Astrocyte of the spinal cord (primary cell): Measurements from ENCODE around the gene KCNJ14.

Experiments
- DNase-seq: peaks from one replicate; pipeline ENCODE4 v3.0.0; 2011; ENCODE audit warnings: low read depth, low spot score
- H3K4me3 ChIP-seq: 2 replicates; pipeline ENCODE4 v1.5.1; 2011; ENCODE audit warnings: low read depth, mild to moderate bottlenecking, low read length, moderate library complexity
- in situ Hi-C: cut with HindIII; loops from 2 replicates; pipeline ENCODE4 v1.10.0; 2017; ENCODE audit warnings: low sequenced_read_pairs
- TF ChIP-seq, protein P1 (sequence below): IDR thresholded peaks from 2 replicates; pipeline ENCODE4 v1.5.1; 2012; ENCODE audit warnings: low read depth, mild to moderate bottlenecking, low read length, inconsistent platforms

Gene KCNJ14

DNA sequence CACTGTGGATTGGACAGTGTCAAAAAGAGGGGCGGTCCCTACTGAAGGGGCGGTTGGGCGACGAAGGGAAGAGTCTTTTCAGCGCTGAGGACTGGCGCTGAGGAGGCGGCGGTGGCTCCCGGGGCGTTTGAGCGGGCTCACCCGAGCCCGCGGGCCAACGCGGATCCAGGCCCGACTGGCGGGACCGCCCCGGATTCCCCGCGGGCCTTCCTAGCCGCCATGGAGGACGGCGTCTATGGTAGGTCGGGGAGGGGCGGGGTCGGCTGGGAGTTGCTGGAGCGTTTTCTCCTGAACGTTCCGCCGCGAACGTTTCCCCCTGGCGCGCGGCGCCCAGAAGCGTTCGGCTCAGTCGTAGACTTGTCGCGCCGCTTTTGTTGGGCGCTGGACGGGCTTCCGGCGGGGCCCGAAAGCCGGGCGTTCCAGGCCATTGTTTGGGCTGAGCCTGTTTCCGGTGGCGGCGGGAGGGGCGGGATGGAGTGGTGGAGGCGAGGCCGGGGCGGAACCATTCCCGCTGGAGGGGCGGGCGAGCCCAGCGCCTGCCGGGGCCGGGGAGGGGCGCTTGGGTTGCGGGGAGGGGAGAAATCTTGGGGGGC, 14.0 kb downstream of the KCNJ14 start, which contains the start of gene CYTH2:
Gene CYTH2 (plus strand): TSS at position 81 of the 593 bp plus-strand sequence. CDS start 139 bp downstream, at position 220.
- in situ Hi-C loops, result no loop called here
- peak; percentile 81 for DNase-seq
- TF ChIP-seq, protein P1, sequence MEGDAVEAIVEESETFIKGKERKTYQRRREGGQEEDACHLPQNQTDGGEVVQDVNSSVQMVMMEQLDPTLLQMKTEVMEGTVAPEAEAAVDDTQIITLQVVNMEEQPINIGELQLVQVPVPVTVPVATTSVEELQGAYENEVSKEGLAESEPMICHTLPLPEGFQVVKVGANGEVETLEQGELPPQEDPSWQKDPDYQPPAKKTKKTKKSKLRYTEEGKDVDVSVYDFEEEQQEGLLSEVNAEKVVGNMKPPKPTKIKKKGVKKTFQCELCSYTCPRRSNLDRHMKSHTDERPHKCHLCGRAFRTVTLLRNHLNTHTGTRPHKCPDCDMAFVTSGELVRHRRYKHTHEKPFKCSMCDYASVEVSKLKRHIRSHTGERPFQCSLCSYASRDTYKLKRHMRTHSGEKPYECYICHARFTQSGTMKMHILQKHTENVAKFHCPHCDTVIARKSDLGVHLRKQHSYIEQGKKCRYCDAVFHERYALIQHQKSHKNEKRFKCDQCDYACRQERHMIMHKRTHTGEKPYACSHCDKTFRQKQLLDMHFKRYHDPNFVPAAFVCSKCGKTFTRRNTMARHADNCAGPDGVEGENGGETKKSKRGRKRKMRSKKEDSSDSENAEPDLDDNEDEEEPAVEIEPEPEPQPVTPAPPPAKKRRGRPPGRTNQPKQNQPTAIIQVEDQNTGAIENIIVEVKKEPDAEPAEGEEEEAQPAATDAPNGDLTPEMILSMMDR, result no peak
- peak within 1 kb of the TSS; percentile 86 for H3K4me3 ChIP-seq

DNA sequence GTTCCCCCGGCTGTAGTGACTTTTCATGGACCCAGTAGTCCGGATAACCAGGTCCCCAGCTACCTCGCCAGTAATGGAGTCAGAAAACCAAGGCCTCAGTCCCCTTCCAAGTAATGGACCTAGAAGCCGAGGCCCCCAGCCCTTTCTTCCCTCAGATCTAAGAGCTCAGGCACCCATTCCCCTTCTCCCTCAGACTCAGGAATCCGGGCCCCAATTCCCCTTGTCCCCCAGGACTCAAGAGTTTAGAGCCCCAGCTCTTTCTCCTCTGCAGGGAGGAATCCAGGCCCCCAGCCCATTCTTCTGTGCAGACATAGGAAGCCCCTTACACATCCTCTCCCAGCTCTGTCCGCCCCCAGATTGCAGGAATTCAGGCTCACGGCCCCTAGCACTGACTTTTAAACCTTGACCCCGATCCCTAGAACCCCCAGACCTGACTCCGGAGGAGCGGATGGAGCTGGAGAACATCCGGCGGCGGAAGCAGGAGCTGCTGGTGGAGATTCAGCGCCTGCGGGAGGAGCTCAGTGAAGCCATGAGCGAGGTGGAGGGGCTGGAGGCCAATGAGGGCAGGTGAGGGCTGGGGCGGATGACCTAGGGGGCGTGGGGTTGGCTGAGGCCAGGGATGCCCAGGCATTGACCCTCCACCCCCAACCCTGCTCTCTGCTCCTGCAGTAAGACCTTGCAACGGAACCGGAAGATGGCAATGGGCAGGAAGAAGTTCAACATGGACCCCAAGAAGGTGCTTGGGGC, 14.7 kb downstream of the KCNJ14 start:
- no peak for DNase-seq
- in situ Hi-C loops, result no loop called here
- TF ChIP-seq, protein P1, result no peak

DNA sequence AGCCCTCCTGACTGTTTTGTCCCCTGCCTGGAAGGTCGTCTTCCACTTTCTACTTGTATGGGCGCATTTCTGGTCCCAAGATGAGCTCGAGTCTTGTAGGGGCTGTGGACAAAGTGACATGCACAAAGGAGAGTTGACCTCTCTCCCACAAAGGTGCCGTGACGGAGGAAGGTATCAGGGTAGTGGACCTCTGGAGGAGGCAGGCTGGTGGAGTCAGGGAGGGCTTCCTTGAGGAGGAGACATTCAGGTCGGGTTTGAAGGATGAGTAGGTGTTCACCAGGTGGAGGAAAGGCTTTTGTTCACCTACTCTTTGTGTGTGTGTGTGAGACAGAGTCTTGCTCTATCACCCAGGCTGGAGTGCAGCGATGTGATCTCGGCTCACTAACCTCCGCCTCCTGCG, 15.5 kb downstream of the KCNJ14 start:
- H3K4me3 ChIP-seq, result no peak overlapping the region
- DNase-seq, result no peak
- TF ChIP-seq, protein P1, result no peak
- in situ Hi-C loops, result no loop called here

More for the DNA sequence above, 14.7 kb downstream of the KCNJ14 start:
- H3K4me3 ChIP-seq, result peak overlapping the region; percentile 86

DNA sequence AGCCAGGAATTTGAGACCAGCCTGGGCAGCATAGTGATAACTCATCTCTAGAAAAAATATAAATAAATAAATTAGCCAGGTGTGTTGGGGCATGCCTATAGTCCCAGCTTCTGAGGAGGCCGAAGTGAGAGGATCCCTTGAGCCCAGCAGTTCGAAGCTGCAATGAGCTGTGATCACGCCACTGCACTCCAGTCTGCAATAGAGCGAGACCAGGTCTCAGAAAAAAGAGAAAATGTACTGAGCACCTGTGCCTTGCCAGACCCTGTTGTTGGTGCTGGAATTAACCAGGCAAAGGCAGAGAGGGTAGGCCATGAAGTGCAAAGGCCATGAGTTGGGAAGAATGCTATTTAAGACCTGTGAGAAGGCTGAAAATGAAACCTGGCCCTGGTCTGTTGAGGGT, 16.5 kb downstream of the KCNJ14 start:
- TF ChIP-seq, protein P1, result no peak
- in situ Hi-C loops, result no loop called here
- no peak overlapping the region for H3K4me3 ChIP-seq
- no peak for DNase-seq

DNA sequence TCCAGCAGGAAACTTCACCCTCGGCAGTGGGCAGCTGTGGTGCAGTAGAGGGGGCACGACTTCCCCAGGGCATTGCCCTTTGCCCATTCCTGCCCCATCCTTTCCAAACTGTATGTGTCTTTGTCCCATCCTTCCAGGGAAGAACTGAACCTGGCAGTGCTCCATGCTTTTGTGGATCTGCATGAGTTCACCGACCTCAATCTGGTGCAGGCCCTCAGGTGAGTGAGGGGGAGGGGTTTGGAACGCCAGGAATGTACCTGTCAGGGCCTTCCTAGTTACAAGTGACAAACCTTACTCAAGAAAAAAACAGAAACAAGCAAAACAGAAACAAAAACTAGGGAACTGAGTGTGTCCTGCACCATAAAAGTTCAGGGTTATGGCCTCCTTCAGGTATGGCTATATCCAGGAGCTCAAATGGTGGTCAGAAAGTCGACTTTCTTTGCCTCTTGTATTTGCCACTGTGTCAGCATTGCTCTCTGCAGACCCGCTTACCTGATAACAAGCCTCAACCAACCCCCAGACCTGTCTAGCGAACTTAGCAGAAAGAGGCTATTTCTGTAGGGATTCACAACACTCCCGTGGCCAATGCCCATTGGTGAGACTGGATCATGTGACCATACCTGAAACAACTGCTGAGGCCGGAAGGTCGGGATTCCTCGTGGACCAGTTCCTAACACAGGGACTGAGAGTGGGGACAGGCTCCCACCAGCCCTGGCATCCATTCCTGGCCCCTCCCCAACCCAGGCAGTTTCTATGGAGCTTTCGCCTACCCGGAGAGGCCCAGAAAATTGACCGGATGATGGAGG, 18.0 kb downstream of the KCNJ14 start:
- TF ChIP-seq, protein P1, result no peak
- DNase-seq, result no peak
- in situ Hi-C loops, result no loop called here
- H3K4me3 ChIP-seq, result no peak overlapping the region

DNA sequence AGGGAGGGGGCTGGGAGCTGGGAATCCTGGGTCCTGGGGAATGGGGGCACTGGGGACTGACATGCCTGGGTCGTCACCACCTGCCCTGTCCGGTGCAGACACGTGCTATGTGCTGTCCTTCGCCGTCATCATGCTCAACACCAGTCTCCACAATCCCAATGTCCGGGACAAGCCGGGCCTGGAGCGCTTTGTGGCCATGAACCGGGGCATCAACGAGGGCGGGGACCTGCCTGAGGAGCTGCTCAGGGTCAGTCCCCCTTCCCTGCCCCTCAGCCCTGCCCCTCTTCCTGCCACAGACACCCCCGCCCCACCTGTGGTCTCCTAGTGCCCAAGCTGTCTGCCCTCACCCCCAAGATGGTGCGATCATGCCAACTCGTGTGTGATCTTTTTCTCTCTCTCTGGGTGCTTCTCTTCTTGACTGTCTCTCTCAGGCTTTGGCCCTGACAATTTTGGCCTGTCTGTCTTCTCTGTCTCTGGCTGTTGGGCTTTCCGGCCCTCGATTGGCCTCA, 18.8 kb downstream of the KCNJ14 start:
- DNase-seq, result no peak
- TF ChIP-seq, protein P1, result no peak
- H3K4me3 ChIP-seq, result no peak overlapping the region
- in situ Hi-C loops, result no loop called here
